Epithelial cell of proximal tubule (primary cell): ENCODE results near the gene ACP1. TPM values are rescaled to one million over a fixed set of nuclear protein-coding genes. Genes with fewer than 3 reads are reported as not detected.

Experiments used
- DNase-seq: peaks from one replicate; pipeline ENCODE4 v3.0.0-alpha.2; 2011; ENCODE audit warnings: low read depth
- H3K4me3 ChIP-seq: 2 replicates; pipeline ENCODE4 v1.5.1; 2011; ENCODE audit warnings: low read depth, mild to moderate bottlenecking, low read length
- CTCF ChIP-seq: conservative IDR thresholded peaks from 2 replicates; pipeline ENCODE4 v1.5.1; 2012; ENCODE audit warnings: low read depth, mild to moderate bottlenecking, low read length
- total RNA-seq: library from RNA; depleted of rRNA; stranded (reverse); fragments of >200 nt; gene quantifications from 2 replicates; pipeline ENCODE4 v1.2.3, GENCODE V29; 2015

ACP1 gene
- total RNA-seq, 1 donor from 2014 or later = 111 TPM

- H3K4me3 ChIP-seq = no peak overlapping the region
- no peak for DNase-seq
- TF ChIP-seq CTCF = no peak
Measured at GRCh38 chr2:317501-318424, 53.0 kb downstream of the ACP1 start.

- no peak for TF ChIP-seq CTCF
- no peak overlapping the region for H3K4me3 ChIP-seq
- DNase-seq = no peak
Measured at GRCh38 chr2:319059-319600, 54.4 kb downstream of the ACP1 start.

- H3K4me3 ChIP-seq = no peak overlapping the region
- no peak for TF ChIP-seq CTCF
- no peak for DNase-seq
Measured at GRCh38 chr2:320561-320960, 55.8 kb downstream of the ACP1 start.

GRCh38 chr2:322326-322725 lies 57.6 kb downstream of the ACP1 start:
- DNase-seq = no peak
- H3K4me3 ChIP-seq = no peak overlapping the region
- TF ChIP-seq CTCF = no peak

- no peak for TF ChIP-seq CTCF
- no peak for DNase-seq
Measured at GRCh38 chr2:323035-323434, 58.3 kb downstream of the ACP1 start.

More at GRCh38 chr2:323035-323434, 58.3 kb downstream of the ACP1 start:
- no peak overlapping the region for H3K4me3 ChIP-seq

Other genes starting within 250 kb of the ACP1 start
- gene FAM110C, start 218.4 kb upstream of the ACP1 start, total RNA-seq = 6.1 and 13.5 TPM in 2 replicates
- 16.6 and 24.8 TPM in 2 replicates for gene SH3YL1, start 915 bp upstream of the ACP1 start, total RNA-seq
- gene ALKAL2, start 23.1 kb downstream of the ACP1 start, total RNA-seq = 0.12 and 0.36 TPM in 2 replicates